K562 (cell line): ENCODE data around the gene ANKLE2. TPM values are rescaled to one million over a fixed set of nuclear protein-coding genes. Genes with fewer than 3 reads are reported as not detected.

Experiments
- POLR2B ChIP-seq: fragments of 450-650 bp; IDR thresholded peaks from 2 replicates; pipeline ENCODE4 v1.6.1; 2018; ENCODE audit warnings: low read depth; ENCODE audit not compliant: partially characterized antibody
- POLR2H ChIP-seq: IDR thresholded peaks from 2 replicates; pipeline ENCODE4 v1.6.1; 2016; ENCODE audit warnings: missing genetic modification characterization, low read depth, mild to moderate bottlenecking, control low read depth, missing compliant biosample characterization, moderate library complexity
- RREB1 ChIP-seq: fragments of 250-450 bp; sonication (Bioruptor Pico); IDR thresholded peaks from 2 replicates; pipeline ENCODE4 v1.4.0; 2020
- SLC30A9 ChIP-seq: fragments of 250-450 bp; sonication (Bioruptor Pico); IDR thresholded peaks from 2 replicates; pipeline ENCODE4 v1.8.0; 2022; ENCODE audit warnings: mild to moderate bottlenecking, moderate library complexity
- UBTF ChIP-seq, 2 experiments: IDR thresholded peaks; 2 replicates each; pipeline ENCODE4 v1.6.1; 2012; ENCODE audit warnings: improper control_type of control experiment in 2 of 2, low read depth in 2 of 2, low read length in 2 of 2, borderline replicate concordance in 1 of 2
- ZBTB2 ChIP-seq: fragments of 450-650 bp; IDR thresholded peaks from 2 replicates; pipeline ENCODE4 v1.6.1; 2016; ENCODE audit warnings: antibody characterized with exemption
- ZNF766 ChIP-seq: fragments of 200-800 bp; sonication (Bioruptor generic); conservative IDR thresholded peaks from 2 replicates; pipeline ENCODE4 v1.6.1; 2016; ENCODE audit warnings: missing genetic modification characterization, missing compliant biosample characterization
- polyA plus RNA-seq, 8 experiments: library from polyadenylated mRNA; depleted of rRNA in 4 of 8; stranded (reverse) in 5 of 8; unstranded in 3 of 8; fragments of >200 nt; fragmentation: Nextera tagmentation in 2 of 8; fragmentation: Illumina TruSeq in 1 of 8; extraction: Ambion mirVana in 2 of 8; extraction: Trizol in 1 of 8; gene quantifications; 2 replicates each; pipeline versions ENCODE4 v1.2.1 to v1.2.3, GENCODE V29; 2011 to 2014; ENCODE audit warnings: inconsistent platforms in 1 of 8, missing spikeins in 1 of 8
- total RNA-seq, 7 experiments: library from RNA; depleted of rRNA in 6 of 7; stranded (reverse); fragments of >200 nt in 6 of 7; fragmentation: Illumina TruSeq in 2 of 7; extraction: Trizol in 2 of 7; gene quantifications; 2 replicates each; pipeline versions ENCODE4 v1.2.1 to v1.2.3, GENCODE V29; 2011 to 2021; ENCODE audit warnings: low replicate concordance in 1 of 7

The ANKLE2 gene
- total and polyA plus RNA-seq, 9 of the 15 experiments (the other 6 are each of a cell fraction or from before 2014, with no cell fraction given): 3.2 to 57.7 (median 45.6) TPM

- TF ChIP-seq ZBTB2: no peak
- no peak for TF ChIP-seq UBTF (IDR thresholded peaks at IDR 0.05; ENCODE audit: borderline replicate concordance in 1 of 2, low read depth in 2 of 2, low read length in 2 of 2)
- no peak for TF ChIP-seq ZNF766 (CRISPR knock-in tag)
- no peak for TF ChIP-seq POLR2B
- TF ChIP-seq SLC30A9 (CRISPR knock-in tag): no peak
- no peak for TF ChIP-seq RREB1 (CRISPR knock-in tag)
- no peak for TF ChIP-seq POLR2H (tag)
These were observed 36.4 kb upstream of the ANKLE2 start (continued) for GRCh38 chr12:132797820-132798570.
